ENCODE results near the gene DUSP22. TPM values are rescaled to one million over a fixed set of nuclear protein-coding genes. Genes with fewer than 3 reads are reported as not detected.

Gene DUSP22
- total RNA-seq, 1 donor, result 17.0 TPM

- no peak for DNase-seq (ENCODE audit: low read depth)
- H3K4me3 ChIP-seq (ENCODE audit: low read depth, low read length), result peak overlapping the region; percentile 44
- TF ChIP-seq, protein P1, sequence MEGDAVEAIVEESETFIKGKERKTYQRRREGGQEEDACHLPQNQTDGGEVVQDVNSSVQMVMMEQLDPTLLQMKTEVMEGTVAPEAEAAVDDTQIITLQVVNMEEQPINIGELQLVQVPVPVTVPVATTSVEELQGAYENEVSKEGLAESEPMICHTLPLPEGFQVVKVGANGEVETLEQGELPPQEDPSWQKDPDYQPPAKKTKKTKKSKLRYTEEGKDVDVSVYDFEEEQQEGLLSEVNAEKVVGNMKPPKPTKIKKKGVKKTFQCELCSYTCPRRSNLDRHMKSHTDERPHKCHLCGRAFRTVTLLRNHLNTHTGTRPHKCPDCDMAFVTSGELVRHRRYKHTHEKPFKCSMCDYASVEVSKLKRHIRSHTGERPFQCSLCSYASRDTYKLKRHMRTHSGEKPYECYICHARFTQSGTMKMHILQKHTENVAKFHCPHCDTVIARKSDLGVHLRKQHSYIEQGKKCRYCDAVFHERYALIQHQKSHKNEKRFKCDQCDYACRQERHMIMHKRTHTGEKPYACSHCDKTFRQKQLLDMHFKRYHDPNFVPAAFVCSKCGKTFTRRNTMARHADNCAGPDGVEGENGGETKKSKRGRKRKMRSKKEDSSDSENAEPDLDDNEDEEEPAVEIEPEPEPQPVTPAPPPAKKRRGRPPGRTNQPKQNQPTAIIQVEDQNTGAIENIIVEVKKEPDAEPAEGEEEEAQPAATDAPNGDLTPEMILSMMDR (IDR thresholded peaks at IDR 0.05; ENCODE audit: insufficient read depth, low read length), result no peak
Measured at GRCh38 chr6:393391-394221, 101.3 kb downstream of the DUSP22 start.

DNA sequence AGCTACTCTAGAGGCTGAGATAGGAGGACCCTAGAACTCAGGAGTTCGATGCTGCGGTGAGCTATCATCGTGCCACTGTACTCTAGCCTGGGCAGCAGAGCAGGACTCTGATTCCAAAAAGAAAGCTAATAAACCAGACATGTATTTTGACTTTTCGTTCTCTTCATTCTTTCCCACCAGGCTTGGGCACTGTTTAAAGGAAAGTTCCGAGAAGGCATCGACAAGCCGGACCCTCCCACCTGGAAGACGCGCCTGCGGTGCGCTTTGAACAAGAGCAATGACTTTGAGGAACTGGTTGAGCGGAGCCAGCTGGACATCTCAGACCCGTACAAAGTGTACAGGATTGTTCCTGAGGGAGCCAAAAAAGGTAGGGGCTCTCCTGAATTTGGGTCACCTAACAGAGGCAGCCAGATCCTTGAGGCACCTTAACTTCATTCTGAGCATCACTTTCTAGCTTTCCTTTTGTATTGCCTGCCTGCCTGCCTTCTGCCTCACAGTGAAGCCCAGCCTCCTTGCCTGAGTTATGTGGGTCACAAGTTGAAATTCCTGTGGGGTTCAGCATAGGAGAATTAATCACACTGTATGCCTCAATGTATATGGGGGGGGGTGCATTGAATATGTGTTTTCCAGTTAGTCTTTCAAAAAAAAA is 102.5 kb downstream of the DUSP22 start:
- H3K4me3 ChIP-seq (ENCODE audit: low read depth, low read length), result no peak overlapping the region
- no peak for DNase-seq (ENCODE audit: low read depth)
- TF ChIP-seq, protein P1 (IDR thresholded peaks at IDR 0.05; ENCODE audit: insufficient read depth, low read length), result no peak

DNA sequence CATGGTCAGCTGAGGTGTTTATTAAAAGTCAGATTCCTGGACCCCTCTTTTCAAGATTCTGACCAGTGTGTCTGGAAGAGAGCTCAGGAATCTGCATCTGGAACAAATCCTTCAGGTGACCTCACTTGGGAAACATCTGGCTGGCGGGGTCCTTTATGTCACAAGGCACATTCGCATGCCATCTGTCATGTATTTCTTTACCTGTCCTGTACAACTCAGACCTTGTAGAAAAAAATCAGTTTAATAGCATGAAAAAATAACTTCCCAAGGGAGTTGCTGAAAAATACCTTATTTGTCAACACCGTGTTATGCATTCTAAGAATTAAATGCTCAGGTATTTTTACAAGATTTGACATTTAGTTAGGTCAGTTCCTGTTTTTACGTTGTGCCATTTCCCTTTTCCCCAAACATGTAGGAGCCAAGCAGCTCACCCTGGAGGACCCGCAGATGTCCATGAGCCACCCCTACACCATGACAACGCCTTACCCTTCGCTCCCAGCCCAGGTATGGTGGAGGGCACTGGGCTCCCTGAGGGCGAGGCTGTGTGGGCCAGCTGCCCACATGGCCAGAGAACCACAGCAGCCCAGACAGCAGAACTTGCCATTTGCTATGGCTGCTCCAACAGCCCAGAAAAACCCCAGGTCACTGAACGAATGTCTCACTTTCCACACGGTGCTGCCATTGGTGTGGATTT is 103.3 kb downstream of the DUSP22 start:
- no peak overlapping the region for H3K4me3 ChIP-seq (ENCODE audit: low read depth, low read length)
- no peak for DNase-seq (ENCODE audit: low read depth)
- TF ChIP-seq, protein P1 (IDR thresholded peaks at IDR 0.05; ENCODE audit: insufficient read depth, low read length), result no peak

- no peak overlapping the region for H3K4me3 ChIP-seq (ENCODE audit: low read depth, low read length)
- TF ChIP-seq, protein P1 (IDR thresholded peaks at IDR 0.05; ENCODE audit: insufficient read depth, low read length), result no peak
- no peak for DNase-seq (ENCODE audit: low read depth)
Measured at GRCh38 chr6:396126-396520, 103.8 kb downstream of the DUSP22 start.

DNA sequence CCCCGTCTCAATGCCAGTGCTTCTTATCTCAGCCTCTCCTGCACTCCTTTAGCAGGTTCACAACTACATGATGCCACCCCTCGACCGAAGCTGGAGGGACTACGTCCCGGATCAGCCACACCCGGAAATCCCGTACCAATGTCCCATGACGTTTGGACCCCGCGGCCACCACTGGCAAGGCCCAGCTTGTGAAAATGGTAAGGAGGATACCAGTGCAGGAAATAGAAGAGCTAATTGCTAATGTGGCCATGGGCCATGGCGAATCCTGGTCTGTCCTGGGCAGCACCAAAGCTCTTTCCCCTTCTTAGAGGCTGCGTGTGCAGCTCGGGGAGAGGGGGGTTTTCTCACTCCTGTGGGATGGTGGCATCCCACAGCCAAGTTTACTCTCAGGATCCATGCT is 104.8 kb downstream of the DUSP22 start:
- TF ChIP-seq, protein P1 (IDR thresholded peaks at IDR 0.05; ENCODE audit: insufficient read depth, low read length), result no peak
- no peak overlapping the region for H3K4me3 ChIP-seq (ENCODE audit: low read depth, low read length)
- DNase-seq (ENCODE audit: low read depth), result no peak

DNA sequence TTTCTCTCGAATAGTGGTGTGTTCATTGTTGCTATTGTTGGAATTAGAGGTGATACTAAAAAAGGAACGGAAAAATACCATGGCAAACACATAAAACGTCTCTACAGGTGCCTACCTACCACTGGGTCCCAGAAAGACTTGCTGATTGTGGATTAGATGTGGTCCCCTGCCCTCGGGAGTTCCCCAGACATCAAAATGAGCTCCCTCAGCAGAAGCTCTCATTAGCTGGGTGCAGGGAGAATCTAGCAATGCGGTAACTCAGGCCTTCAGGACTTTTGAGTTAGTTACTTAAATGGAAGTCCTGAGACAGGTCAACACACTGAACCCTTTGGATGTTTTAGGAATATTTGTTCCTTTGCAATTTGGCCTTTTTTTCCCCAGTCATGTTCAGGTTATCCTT is 105.3 kb downstream of the DUSP22 start:
- no peak overlapping the region for H3K4me3 ChIP-seq (ENCODE audit: low read depth, low read length)
- TF ChIP-seq, protein P1 (IDR thresholded peaks at IDR 0.05; ENCODE audit: insufficient read depth, low read length), result no peak
- DNase-seq (ENCODE audit: low read depth), result no peak

All from fibroblast of the aortic adventitia (primary cell).